Measurements from ENCODE around the gene ADARB1. TPM values are rescaled to one million over a fixed set of nuclear protein-coding genes. Genes with fewer than 3 reads are reported as not detected.
A peak's percentile ranks its signal among the peaks of the same experiment; 100 is the strongest.

ADARB1 gene
- total and polyA plus RNA-seq, 3 experiments from 2014 or later = 11.8 to 29.5 (median 28.9) TPM

DNA sequence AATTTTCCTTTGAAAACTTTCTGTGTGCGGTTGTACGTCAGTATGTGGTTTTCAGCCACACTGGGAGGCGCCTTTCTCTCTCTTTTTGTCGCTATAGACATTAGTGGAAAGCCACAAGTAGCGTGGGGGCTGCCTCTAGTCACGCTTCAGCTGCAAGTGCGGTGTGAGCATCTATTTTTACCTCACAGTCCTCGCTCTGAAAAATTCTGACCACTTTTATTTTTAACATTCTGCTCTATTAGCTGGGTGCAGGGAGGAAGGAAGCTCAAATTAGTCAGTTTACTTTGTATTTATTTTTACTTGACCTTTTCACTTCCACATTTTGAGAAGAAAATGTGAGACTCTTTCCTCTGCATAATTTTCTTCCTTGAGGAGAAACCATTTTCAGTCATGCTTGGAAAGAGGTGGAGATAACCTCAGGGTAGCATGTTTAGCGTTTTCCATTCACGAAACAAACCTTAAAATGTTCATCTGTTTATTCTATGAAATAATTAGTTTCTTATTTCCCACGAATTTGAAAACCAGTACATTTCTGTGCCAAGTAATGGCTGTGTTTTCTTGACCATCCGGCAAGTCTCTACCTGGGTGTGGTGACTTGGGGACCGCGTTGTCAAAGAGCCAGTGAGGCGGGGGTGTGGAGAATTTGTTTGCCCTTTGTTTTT is 35.6 kb downstream of the ADARB1 start:
- H3K27ac ChIP-seq (ENCODE audit: low read depth, low read length) = no peak overlapping the region

DNA sequence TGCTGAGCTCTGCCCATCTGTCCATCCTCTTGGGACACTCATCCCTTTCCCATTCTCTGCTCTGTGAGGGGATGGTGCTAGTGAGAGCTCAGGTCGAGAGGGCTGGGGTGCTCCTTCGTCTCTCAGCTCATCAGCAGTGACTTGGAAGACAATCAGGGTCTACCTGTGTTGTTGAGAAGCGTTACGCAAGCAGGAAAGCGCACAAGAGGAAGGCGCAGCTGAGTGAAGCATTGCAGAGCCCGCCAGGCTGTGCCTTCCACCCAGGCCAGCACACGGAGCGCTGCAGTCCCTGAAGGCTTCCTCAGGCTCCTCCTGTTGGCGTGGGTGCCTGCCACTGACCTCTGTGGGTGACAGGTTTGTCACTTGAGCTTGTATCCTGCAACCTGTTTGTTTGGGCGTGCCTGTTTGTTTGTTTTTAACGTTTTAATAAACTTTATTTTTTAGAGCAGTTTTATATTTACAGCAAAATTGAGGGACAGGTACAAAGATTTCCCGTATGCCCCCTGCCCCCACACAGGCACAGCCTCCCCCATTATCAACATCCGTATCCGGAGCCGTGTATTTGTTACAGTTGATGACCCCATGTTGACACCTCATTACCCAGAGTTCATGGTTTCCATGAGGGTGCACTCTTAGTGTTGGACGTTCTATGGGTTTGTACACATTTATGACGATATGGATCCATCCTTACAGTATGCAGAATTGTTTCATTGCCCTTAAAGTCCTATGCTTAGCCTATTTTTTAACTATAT is 36.7 kb downstream of the ADARB1 start:
- Histone ChIP-seq H3K36me3 (ENCODE audit: insufficient read depth, low read length) (no peaks in the 10 kb centered on the region), H3K4me3 (ENCODE audit: low read length) (no peak overlapping the region), H3K27ac (ENCODE audit: low read depth, low read length) (no peak overlapping the region), H3K9me3 (ENCODE audit: low read length) (no peaks in the 10 kb centered on the region), H3K27me3 (ENCODE audit: insufficient read depth, low read length, poor library complexity, severe bottlenecking) (no peaks in the 10 kb centered on the region), H3K4me1 (ENCODE audit: insufficient read depth, low read length) (peaks cover 23% of the 10 kb centered on the region)
- Mint-ChIP-seq H3K27ac (peak overlapping the region in 2 of 8 donors; percentile 54 to 56), H3K4me3 (peak overlapping the region in 6 of 7 donors; percentile 26 to 70 (median 52)), H3K4me1 (peaks cover 44 to 68% (median 67%) of the 10 kb centered on the region in 3 donors), H3K36me3 (peaks cover 0 to 10% (median 4%) of the 10 kb centered on the region in 3 donors), H3K9me3 (no peaks in the 10 kb centered on the region), H3K27me3 (no peaks in the 10 kb centered on the region)
- ChIA-PET POLR2A (no interaction called here), CTCF (interaction anchor here (1.1 to 1.9 kb wide), 2 partner anchors 27 to 161 kb away, joined by 3 to 8 read pairs; no protein-coding TSS in a partner anchor)
- DNase-seq = no peak

More for the DNA sequence above, 35.6 kb downstream of the ADARB1 start:
- peak in 2 of 5 donors; percentile 28 to 43 for DNase-seq
- Histone ChIP-seq H3K4me1 (ENCODE audit: insufficient read depth, low read length) (peaks cover 25% of the 10 kb centered on the region), H3K9me3 (ENCODE audit: low read length) (no peaks in the 10 kb centered on the region), H3K4me3 (ENCODE audit: low read length) (peak overlapping the region; percentile 42), H3K36me3 (ENCODE audit: insufficient read depth, low read length) (no peaks in the 10 kb centered on the region), H3K27me3 (ENCODE audit: insufficient read depth, low read length, poor library complexity, severe bottlenecking) (no peaks in the 10 kb centered on the region)
- CTCF ChIA-PET = interaction anchor here (0.9 to 1.9 kb wide), 3 partner anchors 19 to 160 kb away, joined by 3 to 8 read pairs (median 3); no protein-coding TSS in a partner anchor
- Mint-ChIP-seq H3K36me3 (peaks cover 0 to 8% (median 4%) of the 10 kb centered on the region in 3 donors), H3K27ac (peak overlapping the region in 7 of 8 donors; percentile 9 to 83 (median 42)), H3K4me3 (peak overlapping the region; percentile 44 to 81 (median 75)), H3K27me3 (no peaks in the 10 kb centered on the region), H3K9me3 (no peaks in the 10 kb centered on the region), H3K4me1 (peaks cover 50 to 69% (median 68%) of the 10 kb centered on the region in 3 donors)
- POLR2A ChIA-PET = no interaction called here

DNA sequence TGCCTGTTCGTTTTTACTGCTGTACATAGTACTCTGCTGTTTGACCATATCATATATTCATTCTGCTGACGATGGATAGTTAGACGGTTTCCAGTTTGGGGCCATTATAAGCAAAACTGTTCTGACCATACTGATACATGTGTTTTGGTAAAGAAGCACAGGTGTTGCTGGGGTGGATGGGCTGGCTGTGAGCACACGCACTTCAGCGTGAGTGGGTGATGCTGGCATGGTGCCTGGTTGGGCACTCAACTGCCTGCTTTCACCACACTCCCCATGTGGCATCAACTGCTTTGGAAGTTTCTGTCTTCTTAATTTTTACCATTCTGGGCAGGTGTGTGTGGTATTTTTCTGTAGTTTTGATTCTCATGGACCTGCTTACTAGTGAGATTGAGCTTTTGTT is 37.3 kb downstream of the ADARB1 start:
- DNase-seq = no peak
- Histone ChIP-seq H3K4me1 (ENCODE audit: insufficient read depth, low read length) (peaks cover 23% of the 10 kb centered on the region), H3K27me3 (ENCODE audit: insufficient read depth, low read length, poor library complexity, severe bottlenecking) (no peaks in the 10 kb centered on the region), H3K27ac (ENCODE audit: low read depth, low read length) (no peak overlapping the region), H3K36me3 (ENCODE audit: insufficient read depth, low read length) (no peaks in the 10 kb centered on the region), H3K4me3 (ENCODE audit: low read length) (no peak overlapping the region), H3K9me3 (ENCODE audit: low read length) (no peaks in the 10 kb centered on the region)
- Mint-ChIP-seq H3K4me3 (peak overlapping the region in 1 of 7 donors; percentile 1), H3K4me1 (peaks cover 45 to 71% (median 68%) of the 10 kb centered on the region in 3 donors), H3K27ac (peak overlapping the region in 2 of 8 donors; percentile 54 to 56), H3K36me3 (peaks cover 0 to 11% (median 6%) of the 10 kb centered on the region in 3 donors), H3K27me3 (no peaks in the 10 kb centered on the region), H3K9me3 (no peaks in the 10 kb centered on the region)
- ChIA-PET POLR2A (no interaction called here), CTCF (no interaction called here)

DNA sequence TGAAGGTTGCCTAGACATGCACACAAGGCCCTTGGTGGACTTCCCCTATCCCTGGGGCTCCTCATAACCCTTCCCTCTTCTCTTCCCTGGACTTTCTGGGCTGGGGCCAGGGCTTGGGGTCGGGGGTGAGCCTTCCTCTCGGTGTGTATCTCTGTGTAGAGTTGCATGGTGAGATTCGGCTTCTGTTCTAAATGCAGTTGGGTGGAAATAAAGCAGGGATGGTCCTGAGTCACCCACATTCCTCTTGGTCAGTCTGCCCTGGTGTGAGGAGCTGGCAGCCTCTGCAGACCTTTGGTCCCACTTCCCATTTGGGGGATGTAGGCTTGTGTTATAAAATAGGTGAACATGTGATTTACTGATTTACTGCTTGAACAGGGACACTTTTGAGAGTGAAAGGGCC is 38.0 kb downstream of the ADARB1 start:
- no peak for DNase-seq
- CTCF ChIA-PET = no interaction called here
- Mint-ChIP-seq H3K9me3 (no peaks in the 10 kb centered on the region), H3K27ac (peak overlapping the region in 2 of 8 donors; percentile 6 to 88), H3K36me3 (peaks cover 0 to 15% (median 6%) of the 10 kb centered on the region in 3 donors), H3K4me3 (no peak overlapping the region), H3K27me3 (no peaks in the 10 kb centered on the region), H3K4me1 (peaks cover 44 to 77% (median 66%) of the 10 kb centered on the region in 3 donors)
- Histone ChIP-seq H3K4me3 (ENCODE audit: low read length) (no peak overlapping the region), H3K36me3 (ENCODE audit: insufficient read depth, low read length) (no peaks in the 10 kb centered on the region), H3K4me1 (ENCODE audit: insufficient read depth, low read length) (peaks cover 23% of the 10 kb centered on the region), H3K9me3 (ENCODE audit: low read length) (no peaks in the 10 kb centered on the region), H3K27me3 (ENCODE audit: insufficient read depth, low read length, poor library complexity, severe bottlenecking) (no peaks in the 10 kb centered on the region), H3K27ac (ENCODE audit: low read depth, low read length) (no peak overlapping the region)
- POLR2A ChIA-PET = no interaction called here

DNA sequence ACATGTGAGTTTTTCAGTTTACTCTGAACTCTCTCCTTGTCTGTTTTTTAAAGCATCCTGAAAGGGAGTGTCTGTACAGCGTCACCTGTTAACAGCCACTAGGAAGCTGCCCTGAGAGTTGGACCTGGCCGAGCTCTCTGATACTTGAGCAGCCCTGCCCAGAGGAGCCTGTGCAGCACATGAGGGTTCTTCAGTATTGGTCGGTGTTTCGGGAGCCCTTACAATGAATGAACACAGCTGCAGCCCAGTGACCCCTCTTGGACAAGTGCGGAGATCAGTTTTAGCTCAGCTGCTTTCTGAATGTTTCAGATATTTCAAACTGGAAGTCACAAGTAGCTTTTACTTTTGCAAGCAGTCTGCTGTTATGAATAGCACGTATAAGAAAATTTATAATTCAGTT is 39.2 kb downstream of the ADARB1 start:
- Histone ChIP-seq H3K27ac (ENCODE audit: low read depth, low read length) (no peak overlapping the region), H3K36me3 (ENCODE audit: insufficient read depth, low read length) (no peaks in the 10 kb centered on the region), H3K4me3 (ENCODE audit: low read length) (no peak overlapping the region), H3K27me3 (ENCODE audit: insufficient read depth, low read length, poor library complexity, severe bottlenecking) (no peaks in the 10 kb centered on the region), H3K4me1 (ENCODE audit: insufficient read depth, low read length) (peaks cover 23% of the 10 kb centered on the region), H3K9me3 (ENCODE audit: low read length) (no peaks in the 10 kb centered on the region)
- no peaks in the 10 kb centered on the region for H3K9me3 Mint-ChIP-seq
- ChIA-PET POLR2A (no interaction called here), CTCF (interaction anchor here (1.5 kb wide), 1 partner anchor 163 kb away, joined by 4 read pairs; no protein-coding TSS in a partner anchor)
- H3K36me3 Mint-ChIP-seq = peaks cover 0 to 16% (median 7%) of the 10 kb centered on the region in 3 donors
- H3K27me3 Mint-ChIP-seq = no peaks in the 10 kb centered on the region
- H3K4me3 Mint-ChIP-seq = no peak overlapping the region
- H3K27ac Mint-ChIP-seq = peak overlapping the region in 1 of 8 donors; percentile 84
- H3K4me1 Mint-ChIP-seq = peaks cover 42 to 72% (median 63%) of the 10 kb centered on the region in 3 donors
- DNase-seq = no peak

DNA sequence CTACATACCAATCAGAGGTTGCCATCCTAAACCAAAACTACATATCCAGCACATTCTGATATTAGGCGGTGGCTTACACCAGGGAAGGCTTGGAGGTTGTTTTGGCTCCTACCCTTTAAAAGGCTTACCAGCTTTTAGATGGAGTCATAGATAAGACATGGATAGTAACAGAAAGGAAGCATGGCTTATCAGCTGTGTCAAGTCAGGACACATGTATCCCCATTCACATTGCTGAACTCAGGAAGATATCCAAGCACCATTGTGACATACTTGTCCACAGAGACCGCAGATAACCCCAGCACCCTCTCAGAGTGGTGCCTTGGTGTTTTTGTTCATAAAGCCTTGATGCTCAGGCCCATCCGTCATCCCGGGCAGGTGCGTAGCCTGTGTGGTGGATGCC is 39.7 kb downstream of the ADARB1 start:
- CTCF ChIA-PET = interaction anchor here (1.5 kb wide), 1 partner anchor 164 kb away, joined by 4 read pairs; no protein-coding TSS in a partner anchor
- POLR2A ChIA-PET = no interaction called here
- no peaks in the 10 kb centered on the region for H3K27me3 Mint-ChIP-seq
- H3K9me3 Mint-ChIP-seq = no peaks in the 10 kb centered on the region
- H3K36me3 Mint-ChIP-seq = peaks cover 0 to 18% (median 9%) of the 10 kb centered on the region in 3 donors
- no peak overlapping the region for H3K4me3 ChIP-seq (ENCODE audit: low read length)
- H3K36me3 ChIP-seq (ENCODE audit: insufficient read depth, low read length) = no peaks in the 10 kb centered on the region
- no peak for DNase-seq
- H3K4me1 Mint-ChIP-seq = peaks cover 40 to 67% (median 58%) of the 10 kb centered on the region in 3 donors
- no peak overlapping the region for H3K27ac ChIP-seq (ENCODE audit: low read depth, low read length)
- no peak overlapping the region for H3K27ac Mint-ChIP-seq
- H3K4me3 Mint-ChIP-seq = no peak overlapping the region
- no peaks in the 10 kb centered on the region for H3K9me3 ChIP-seq (ENCODE audit: low read length)
- peaks cover 18% of the 10 kb centered on the region for H3K4me1 ChIP-seq (ENCODE audit: insufficient read depth, low read length)
- H3K27me3 ChIP-seq (ENCODE audit: insufficient read depth, low read length, poor library complexity, severe bottlenecking) = no peaks in the 10 kb centered on the region

DNA sequence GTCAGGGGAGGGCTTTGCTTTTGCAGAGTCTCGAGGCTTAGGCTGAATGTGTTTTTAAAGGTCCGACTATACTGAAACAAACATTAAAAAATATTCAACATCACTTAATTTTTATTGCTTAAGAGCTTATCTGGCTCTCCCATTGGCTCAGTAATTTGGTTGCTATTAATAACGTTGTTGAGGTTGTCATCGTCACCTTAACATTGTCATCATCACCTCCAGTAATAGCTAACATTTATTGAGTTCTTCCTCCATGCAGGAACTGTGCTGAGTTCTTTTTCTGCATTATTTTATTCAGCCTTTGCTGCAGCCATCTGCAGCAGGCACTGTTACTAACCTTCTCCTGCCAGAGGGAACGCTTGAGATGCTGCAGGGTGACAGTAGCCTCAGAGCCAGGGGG is 40.1 kb downstream of the ADARB1 start:
- H3K36me3 ChIP-seq (ENCODE audit: insufficient read depth, low read length) = no peaks in the 10 kb centered on the region
- H3K4me3 ChIP-seq (ENCODE audit: low read length) = no peak overlapping the region
- H3K27me3 ChIP-seq (ENCODE audit: insufficient read depth, low read length, poor library complexity, severe bottlenecking) = no peaks in the 10 kb centered on the region
- H3K9me3 ChIP-seq (ENCODE audit: low read length) = no peaks in the 10 kb centered on the region
- ChIA-PET POLR2A (no interaction called here), CTCF (interaction anchor here (1.3 to 1.5 kb wide), 2 partner anchors 51 to 164 kb away, joined by 3 to 4 read pairs; no protein-coding TSS in a partner anchor)
- H3K27ac Mint-ChIP-seq = peak overlapping the region in 1 of 8 donors; percentile 68
- peaks cover 14% of the 10 kb centered on the region for H3K4me1 ChIP-seq (ENCODE audit: insufficient read depth, low read length)
- no peak for DNase-seq
- no peak overlapping the region for H3K27ac ChIP-seq (ENCODE audit: low read depth, low read length)
- peaks cover 36 to 64% (median 54%) of the 10 kb centered on the region in 3 donors for H3K4me1 Mint-ChIP-seq
- no peaks in the 10 kb centered on the region for H3K27me3 Mint-ChIP-seq
- H3K36me3 Mint-ChIP-seq = peaks cover 0 to 20% (median 9%) of the 10 kb centered on the region in 3 donors
- no peaks in the 10 kb centered on the region for H3K9me3 Mint-ChIP-seq
- no peak overlapping the region for H3K4me3 Mint-ChIP-seq

DNA sequence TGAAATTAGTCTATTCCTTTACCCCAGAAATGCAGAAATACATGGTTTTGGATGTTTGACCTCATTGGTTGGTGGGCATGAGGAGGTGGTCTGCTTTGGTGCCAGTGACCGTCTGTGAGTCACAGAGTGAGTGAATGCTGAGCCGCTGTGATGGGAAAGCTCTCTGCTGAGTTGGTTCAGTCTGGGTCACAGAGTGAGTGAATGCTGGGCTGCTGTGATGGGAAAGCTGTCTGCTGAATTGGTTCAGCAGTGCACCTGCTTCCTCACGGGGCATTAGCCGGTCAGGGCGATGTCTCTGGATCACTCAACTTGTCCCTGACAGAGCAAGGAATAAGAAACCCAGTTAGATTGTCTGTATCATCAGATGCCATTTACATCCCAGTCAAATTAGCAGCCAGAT is 40.8 kb downstream of the ADARB1 start:
- no peaks in the 10 kb centered on the region for H3K9me3 ChIP-seq (ENCODE audit: low read length)
- no peak overlapping the region for H3K27ac ChIP-seq (ENCODE audit: low read depth, low read length)
- no peaks in the 10 kb centered on the region for H3K27me3 Mint-ChIP-seq
- H3K9me3 Mint-ChIP-seq = no peaks in the 10 kb centered on the region
- H3K4me3 ChIP-seq (ENCODE audit: low read length) = no peak overlapping the region
- H3K4me1 ChIP-seq (ENCODE audit: insufficient read depth, low read length) = peaks cover 7% of the 10 kb centered on the region
- no peak overlapping the region for H3K4me3 Mint-ChIP-seq
- H3K36me3 Mint-ChIP-seq = peaks cover 0 to 22% (median 10%) of the 10 kb centered on the region in 3 donors
- no peaks in the 10 kb centered on the region for H3K36me3 ChIP-seq (ENCODE audit: insufficient read depth, low read length)
- no peak for DNase-seq
- ChIA-PET CTCF (interaction anchor here (1.3 to 1.5 kb wide), 2 partner anchors 52 to 165 kb away, joined by 3 to 4 read pairs; no protein-coding TSS in a partner anchor), POLR2A (no interaction called here)
- H3K4me1 Mint-ChIP-seq = peaks cover 30 to 60% (median 47%) of the 10 kb centered on the region in 3 donors
- peak overlapping the region in 2 of 8 donors; percentile 23 to 68 for H3K27ac Mint-ChIP-seq
- H3K27me3 ChIP-seq (ENCODE audit: insufficient read depth, low read length, poor library complexity, severe bottlenecking) = no peaks in the 10 kb centered on the region

All from CD8-positive, alpha-beta memory T cell (primary cell).